Heart left ventricle (tissue), 13 donors: ENCODE results near the gene MCF2L.

Experiments
- CTCF ChIP-seq, 12 donors: fragments of 200-600 bp; sonication (generic) in 4 of 12; IDR thresholded peaks; one replicate each; pipeline versions ENCODE4 v1.5.0 to v1.8.0; 2018 to 2022; ENCODE audit warnings: antibody characterized with exemption in 12 of 12, mild to moderate bottlenecking in 5 of 12
- POLR2A ChIP-seq, 2 donors: fragments of 450-650 bp; IDR thresholded peaks; one replicate each; pipeline ENCODE4 v1.6.1; 2017; ENCODE audit warnings: antibody characterized with exemption in 2 of 2, mild to moderate bottlenecking in 2 of 2, moderate library complexity in 2 of 2
- donor health status: ischemic (EF 13 %, LVEDD 7.1; RV severe dilation, severe dysfunction).
- donor health status: DM: no; HTN: yes; CAD: no.
- donor health status: DM: no; HTN: no; CAD: no.
- donor health status: ischemic (EF 25% LVEDD 6.9; RV normal size, moderate dysfunction).
- donor health status: ischemic (EF 25% LVEDD 5.7; RV mildly dilated, moderate dysfunction).
- donor health status: ischemic (EF 35%, LVEDD 5.7; RV mildly dilated, moderate dysfunction).
- donor health status: nonischemic (EF 11% LVEDD 7.7; RV severe dilation, severe dysfunction).
- donor health status: DM: yes; HTN: yes; CAD: no.
- donor health status: PGD.
- donor health status: ischemic (EF 29% LVEDD 5.4; RV normal size, mild dysfunction).
- donor health status: nonischemic (EF 23%, LVEDD 6.1; RV moderate dilation, normal function).

- no peak for TF ChIP-seq CTCF (IDR thresholded peaks at IDR 0.05)
- TF ChIP-seq POLR2A (IDR thresholded peaks at IDR 0.05), result no peak
Observed at GRCh38 chr13:113096745-113097305, 127.8 kb downstream of the MCF2L start.
